Natural killer cell (primary cell): ENCODE measurements around the gene STUM. TPM values are rescaled to one million over a fixed set of nuclear protein-coding genes. Genes with fewer than 3 reads are reported as not detected.

ENCODE experiments used
- ATAC-seq, 3 donors: fragments of 150-1000 bp in 2 of 3; fragments of 200-7000 bp in 1 of 3; cut with Tn5 transposase; 1 replicate in 1 of 3; 2 replicates in 2 of 3; pipeline ENCODE4 v1.10.0; 2021; ENCODE audit warnings: mild to moderate bottlenecking in 2 of 3, moderate library complexity in 2 of 3
- DNase-seq, 2 donors: peaks; one replicate each; pipeline versions ENCODE4 v3.0.0 to v3.0.0-alpha.2; 2013 to 2021; ENCODE audit warnings: mixed read lengths in 1 of 2
- H3K27ac ChIP-seq: one replicate; pipeline ENCODE4 v1.5.1; 2013; ENCODE audit warnings: mild to moderate bottlenecking, low read length
- H3K27me3 ChIP-seq: one replicate; pipeline ENCODE4 v1.6.1; 2013; ENCODE audit warnings: low read length; ENCODE audit not compliant: control insufficient read depth, insufficient read depth
- H3K36me3 ChIP-seq: one replicate; pipeline ENCODE4 v1.6.1; 2013; ENCODE audit warnings: low read length; ENCODE audit not compliant: control insufficient read depth, insufficient read depth
- H3K4me1 ChIP-seq: one replicate; pipeline ENCODE4 v1.6.1; 2013; ENCODE audit warnings: low read length; ENCODE audit not compliant: control insufficient read depth, insufficient read depth
- H3K4me3 ChIP-seq: one replicate; pipeline ENCODE4 v1.5.1; 2013; ENCODE audit warnings: low read length
- H3K9me3 ChIP-seq: one replicate; pipeline ENCODE4 v1.6.1; 2013; ENCODE audit warnings: low read length; ENCODE audit not compliant: control insufficient read depth, insufficient read depth
- H3K27ac Mint-ChIP-seq, 2 donors: one replicate each; pipeline ENCODE4 v1.8.0; 2022; ENCODE audit warnings: mild to moderate bottlenecking in 2 of 2, mixed read lengths in 2 of 2, moderate library complexity in 1 of 2
- H3K27me3 Mint-ChIP-seq, 2 donors: one replicate each; pipeline ENCODE4 v1.8.0; 2022; ENCODE audit warnings: low read depth in 2 of 2, mixed read lengths in 2 of 2
- H3K36me3 Mint-ChIP-seq: one replicate; pipeline ENCODE4 v1.8.0; 2022; ENCODE audit warnings: mixed read lengths
- H3K4me1 Mint-ChIP-seq, 2 donors: one replicate each; pipeline ENCODE4 v1.8.0; 2022; ENCODE audit warnings: mixed read lengths in 2 of 2
- H3K4me3 Mint-ChIP-seq: one replicate; pipeline ENCODE4 v1.8.0; 2022; ENCODE audit warnings: mild to moderate bottlenecking, moderate library complexity, mixed read lengths
- H3K9me3 Mint-ChIP-seq, 2 donors: one replicate each; pipeline ENCODE4 v1.8.0; 2022; ENCODE audit warnings: mixed read lengths in 2 of 2
- CTCF ChIP-seq: fragments of 200-600 bp; IDR thresholded peaks from one replicate; pipeline ENCODE4 v1.8.0; 2022; ENCODE audit warnings: antibody characterized with exemption
- WGBS: methylation state at CpG from one replicate; pipeline ENCODE4 v1.1.7; 2013; ENCODE audit warnings: missing lambda C conversion rate; ENCODE audit not compliant: insufficient coverage; 5-methylcytosine and 5-hydroxymethylcytosine counted together
- intact Hi-C: fragments of 100-400 bp; cut with micrococcal nuclease; formaldehyde crosslinking; loops from one replicate; pipeline ENCODE4 v1.14.2; 2022
- total RNA-seq, 4 donors: library from RNA; stranded (reverse); fragments of 120-200 nt in 1 of 4; gene quantifications; one replicate each; pipeline versions ENCODE4 v1.2.3 to v1.2.4, GENCODE V29; 2013 to 2022

The STUM gene
- total RNA-seq, 3 donors from 2014 or later (not counting 1 experiment from before 2014, with no cell fraction given), result not detected

- TF ChIP-seq CTCF, result no peak
- 92% methylated on average over 6 of the region's 6 CpGs for WGBS
- Mint-ChIP-seq H3K27ac (no peak overlapping the region), H3K4me3 (peak overlapping the region; percentile 79), H3K9me3 (no peaks in the 10 kb centered on the region), H3K36me3 (no peaks in the 10 kb centered on the region), H3K27me3 (no peaks in the 10 kb centered on the region), H3K4me1 (peaks cover 16 to 20% of the 10 kb centered on the region in 2 donors)
- no peak for ATAC-seq
- no peak for DNase-seq
- H3K27me3 ChIP-seq, result no peaks in the 10 kb centered on the region
- peaks cover 17% of the 10 kb centered on the region for H3K4me1 ChIP-seq
- no peaks in the 10 kb centered on the region for H3K9me3 ChIP-seq
- H3K4me3 ChIP-seq, result no peak overlapping the region
- intact Hi-C loops, result loop anchor here (1.0 to 5.0 kb wide), 3 partner anchors 11 to 86 kb away; partner anchors contain the start of gene ITPKB
- H3K27ac ChIP-seq, result no peak overlapping the region
- H3K36me3 ChIP-seq, result peaks cover 13% of the 10 kb centered on the region
Measured at GRCh38 chr1:226652613-226653012, 104.0 kb downstream of the STUM start.

GRCh38 chr1:226653311-226653921 lies 104.9 kb downstream of the STUM start:
- no peaks in the 10 kb centered on the region for H3K27me3 Mint-ChIP-seq
- 21% methylated on average over 11 of the region's 11 CpGs for WGBS
- no peaks in the 10 kb centered on the region for H3K36me3 Mint-ChIP-seq
- H3K27me3 ChIP-seq, result no peaks in the 10 kb centered on the region
- peaks cover 17% of the 10 kb centered on the region for H3K4me1 ChIP-seq
- DNase-seq (peak; percentile 65 to 91), ATAC-seq (peak; percentile 75 to 89 (median 85))
- H3K27ac Mint-ChIP-seq, result no peak overlapping the region
- intact Hi-C loops, result loop anchor here (1.0 to 5.0 kb wide), 3 partner anchors 10 to 85 kb away; partner anchors contain the start of gene ITPKB
- H3K4me3 ChIP-seq, result no peak overlapping the region
- peaks cover 10 to 20% of the 10 kb centered on the region in 2 donors for H3K4me1 Mint-ChIP-seq
- H3K4me3 Mint-ChIP-seq, result peak overlapping the region; percentile 79
- H3K9me3 Mint-ChIP-seq, result no peaks in the 10 kb centered on the region
- H3K9me3 ChIP-seq, result no peaks in the 10 kb centered on the region
- H3K36me3 ChIP-seq, result peaks cover 5% of the 10 kb centered on the region
- TF ChIP-seq CTCF, result no peak
- H3K27ac ChIP-seq, result no peak overlapping the region

- Histone ChIP-seq H3K9me3 (no peaks in the 10 kb centered on the region), H3K4me1 (peaks cover 22% of the 10 kb centered on the region), H3K27ac (no peak overlapping the region), H3K27me3 (no peaks in the 10 kb centered on the region), H3K4me3 (peak overlapping the region; percentile 5), H3K36me3 (peaks cover 2% of the 10 kb centered on the region)
- DNase-seq, result peak in 1 of 2 donors; percentile 65
- H3K4me3 Mint-ChIP-seq, result peak overlapping the region; percentile 79
- intact Hi-C loops, result loop anchor here (5.0 kb wide), 1 partner anchor 33 kb away; no protein-coding TSS in a partner anchor
- TF ChIP-seq CTCF, result no peak
- H3K27ac Mint-ChIP-seq, result no peak overlapping the region
- 12% methylated on average over 7 of the region's 8 CpGs for WGBS
- no peaks in the 10 kb centered on the region for H3K9me3 Mint-ChIP-seq
- peaks cover 7 to 19% of the 10 kb centered on the region in 2 donors for H3K4me1 Mint-ChIP-seq
- H3K36me3 Mint-ChIP-seq, result no peaks in the 10 kb centered on the region
- ATAC-seq, result no peak
- H3K27me3 Mint-ChIP-seq, result no peaks in the 10 kb centered on the region
Measured at GRCh38 chr1:226654046-226654667, 105.6 kb downstream of the STUM start.
